GM18499 (cell line): ENCODE results near the gene NINJ1.

Source experiments
- ATAC-seq: cut with Tn5 transposase; IDR thresholded peaks from one replicate; pipeline ENCODE4 v1.9.1; 2021; ENCODE audit warnings: moderate number of reproducible peaks; ENCODE audit not compliant: insufficient read depth, unreplicated experiment

NINJ1 gene

GRCh38 chr9:93092251-93092991, 41.6 kb downstream of the NINJ1 start:
- no peak for ATAC-seq

DNA sequence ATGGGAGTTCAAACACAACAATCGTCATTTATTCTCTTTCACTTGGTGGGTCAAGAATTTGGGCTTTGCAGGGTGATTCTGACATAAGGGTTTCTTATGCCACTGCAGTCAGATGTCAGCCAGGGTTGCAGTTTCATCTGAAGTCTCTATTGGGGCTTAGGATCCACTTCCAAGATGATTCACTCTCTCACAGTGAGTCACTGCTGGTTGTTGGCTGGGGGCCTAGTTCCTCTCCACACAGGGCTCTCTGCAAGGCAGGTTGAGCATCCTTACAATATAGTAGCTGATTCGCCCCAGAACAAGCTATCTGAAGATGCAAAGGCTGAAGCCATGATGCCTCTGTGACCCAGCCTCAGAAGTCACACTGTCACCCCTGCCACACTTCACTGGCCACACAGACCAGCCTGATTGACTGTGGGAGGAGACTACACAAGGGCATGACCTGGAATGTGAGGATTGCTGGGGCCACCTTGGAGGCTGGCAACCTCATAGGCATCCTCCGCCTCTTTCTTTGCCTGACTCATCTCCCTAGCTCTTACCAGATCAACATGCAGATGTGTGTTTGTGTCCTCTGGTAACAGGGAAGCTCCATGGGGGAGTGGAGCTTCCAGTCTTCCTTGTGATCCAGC, 42.5 kb downstream of the NINJ1 start:
- ATAC-seq, result no peak

DNA sequence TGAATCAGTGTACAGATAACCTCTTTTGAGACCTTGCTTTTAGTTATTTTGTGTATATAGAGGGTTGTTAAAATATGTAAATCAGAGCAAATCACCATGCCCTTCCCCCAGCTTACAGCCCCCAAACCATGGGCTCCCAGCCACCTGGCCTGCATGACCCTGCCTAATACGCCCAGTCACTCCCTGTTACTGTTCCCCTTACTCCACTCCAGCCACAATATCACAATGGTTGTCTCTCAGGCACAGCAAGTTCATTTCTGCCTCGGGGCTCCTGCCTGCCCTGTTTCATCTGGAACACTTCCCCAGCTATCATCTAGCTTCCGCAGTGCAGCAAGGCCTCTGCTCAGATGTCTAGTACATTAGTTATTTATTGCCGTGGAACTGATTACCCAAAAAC, 43.0 kb downstream of the NINJ1 start:
- no peak for ATAC-seq

GRCh38 chr9:93090091-93090655, 43.9 kb downstream of the NINJ1 start:
- no peak for ATAC-seq

GRCh38 chr9:93089481-93089991, 44.5 kb downstream of the NINJ1 start:
- ATAC-seq, result no peak

DNA sequence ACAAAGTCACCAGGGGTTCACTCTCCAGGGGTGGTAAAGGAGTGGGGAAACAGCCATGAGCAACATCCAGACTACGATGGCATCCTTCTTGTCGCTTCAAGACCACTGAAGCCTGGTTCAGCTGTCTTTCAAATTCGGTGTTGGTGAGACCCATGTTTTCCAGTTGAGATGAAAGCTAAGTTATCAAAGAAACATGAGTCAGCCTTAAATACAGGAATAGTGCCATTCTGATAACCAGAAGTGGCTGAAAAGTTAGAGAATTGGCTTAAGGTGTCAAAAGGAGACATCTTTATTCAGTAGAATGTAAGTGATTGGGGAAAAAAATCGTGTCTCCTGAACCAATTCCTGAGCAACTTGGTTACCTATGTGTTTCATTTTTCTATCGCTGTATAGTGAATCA, 45.0 kb downstream of the NINJ1 start:
- ATAC-seq, result no peak

- ATAC-seq, result no peak
These were observed 45.4 kb downstream of the NINJ1 start for GRCh38 chr9:93088656-93089015.

- no peak for ATAC-seq
These were observed 45.9 kb downstream of the NINJ1 start for GRCh38 chr9:93087971-93088655.

GRCh38 chr9:93086447-93087224, 47.4 kb downstream of the NINJ1 start:
- ATAC-seq, result no peak

DNA sequence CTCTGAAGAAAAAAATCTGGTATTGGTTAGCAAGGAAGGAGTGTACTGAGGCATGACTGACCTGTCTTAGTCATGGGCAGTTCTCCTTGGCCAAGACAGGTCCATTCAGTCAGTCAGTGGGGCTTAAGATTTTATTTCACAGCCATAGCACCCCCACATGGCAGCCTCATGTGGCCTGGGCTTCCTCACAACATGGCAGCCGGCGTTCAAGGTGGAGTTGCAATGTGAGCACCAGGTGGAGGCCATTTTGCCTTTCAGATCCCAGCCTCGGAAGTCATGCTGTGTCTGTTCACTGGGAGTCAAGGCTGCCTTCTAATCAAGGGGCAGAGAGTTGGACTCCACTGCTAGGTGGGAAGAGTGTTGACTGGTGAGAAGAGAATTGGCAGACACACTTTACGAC, 48.4 kb downstream of the NINJ1 start:
- ATAC-seq, result no peak

DNA sequence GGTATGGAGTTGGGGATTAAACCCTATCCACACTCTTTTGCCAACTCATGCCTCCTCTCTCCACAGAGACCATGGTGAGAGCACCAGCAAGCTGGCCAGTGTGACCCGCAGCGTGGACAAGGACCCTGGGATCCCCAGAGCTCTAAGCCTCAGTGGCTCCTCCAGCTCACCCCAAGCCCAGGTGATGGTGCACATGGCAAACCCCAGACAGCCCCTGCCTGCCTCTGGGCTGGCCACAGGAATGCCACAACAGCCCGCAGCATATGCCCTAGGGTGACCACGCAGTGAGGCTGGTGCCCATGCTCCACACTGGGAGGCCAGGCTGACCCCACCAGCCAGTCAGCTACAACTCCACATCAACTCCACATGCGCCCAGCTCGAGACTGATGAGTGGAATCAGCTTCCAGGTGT, 49.6 kb downstream of the NINJ1 start:
- ATAC-seq, result no peak

GRCh38 chr9:93083592-93084470, 50.2 kb downstream of the NINJ1 start:
- no peak for ATAC-seq

- ATAC-seq, result no peak
These were observed 51.1 kb downstream of the NINJ1 start for GRCh38 chr9:93082841-93083411.

DNA sequence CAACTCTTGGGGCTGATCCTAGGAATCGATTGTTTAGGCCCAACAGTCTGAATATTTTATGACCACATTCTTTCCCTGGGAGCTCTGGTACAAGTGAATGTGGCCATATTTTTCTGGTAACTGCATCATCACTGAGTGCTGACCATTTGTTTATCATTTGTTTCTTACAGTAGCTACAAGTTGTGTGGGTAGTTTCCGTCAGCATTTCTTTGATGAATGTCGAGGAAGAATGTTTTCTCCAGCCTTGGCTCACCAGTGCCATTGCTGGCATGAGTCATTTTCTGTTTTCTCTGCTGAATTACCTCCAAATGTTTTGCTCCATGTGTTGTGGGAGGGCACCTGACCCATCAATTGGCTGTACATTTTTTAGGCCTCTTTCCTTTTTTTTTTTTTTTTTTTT, 52.1 kb downstream of the NINJ1 start:
- ATAC-seq, result no peak

DNA sequence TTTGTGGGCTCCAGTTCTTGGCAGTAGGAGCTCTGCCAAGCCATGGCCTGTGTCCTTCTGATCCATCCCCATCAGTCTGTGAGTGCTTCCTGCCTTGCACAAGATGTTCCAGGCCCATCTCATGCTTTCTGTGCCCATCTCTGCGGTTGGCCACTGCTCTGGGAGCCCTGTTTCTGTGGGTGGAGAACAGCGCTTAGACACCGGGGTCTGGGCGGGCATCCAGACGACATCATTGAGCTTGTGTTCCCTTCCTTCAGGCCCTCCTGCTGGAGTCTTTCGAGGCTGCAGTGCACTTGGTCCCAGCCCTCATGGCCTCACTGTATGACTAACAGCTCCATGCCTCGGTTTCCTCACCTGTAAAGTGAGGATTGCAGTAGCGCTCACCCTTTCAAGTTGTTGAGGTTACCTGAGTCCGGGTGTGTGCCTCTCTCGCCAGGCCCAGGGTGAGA, 52.9 kb downstream of the NINJ1 start:
- ATAC-seq, result no peak

DNA sequence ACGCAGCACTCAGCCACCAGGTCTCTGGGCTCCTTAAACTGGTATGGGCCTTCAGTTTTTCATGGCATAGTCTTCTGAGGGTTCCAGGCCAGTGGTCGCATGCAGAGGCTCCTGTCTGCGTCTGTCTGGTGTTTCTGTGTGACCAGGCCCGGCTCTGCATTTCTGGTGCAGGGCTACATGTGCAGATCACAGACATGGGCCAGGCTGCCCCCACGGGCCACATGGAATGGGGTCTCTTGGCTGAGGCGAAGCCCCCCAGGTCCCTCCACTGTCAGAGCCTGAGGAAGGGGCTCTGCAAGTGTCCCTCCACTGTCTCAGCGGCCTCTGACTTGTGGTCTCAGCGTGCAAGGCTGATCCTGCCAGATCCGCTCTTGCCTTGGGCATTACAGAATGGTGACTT, 53.6 kb downstream of the NINJ1 start:
- no peak for ATAC-seq

DNA sequence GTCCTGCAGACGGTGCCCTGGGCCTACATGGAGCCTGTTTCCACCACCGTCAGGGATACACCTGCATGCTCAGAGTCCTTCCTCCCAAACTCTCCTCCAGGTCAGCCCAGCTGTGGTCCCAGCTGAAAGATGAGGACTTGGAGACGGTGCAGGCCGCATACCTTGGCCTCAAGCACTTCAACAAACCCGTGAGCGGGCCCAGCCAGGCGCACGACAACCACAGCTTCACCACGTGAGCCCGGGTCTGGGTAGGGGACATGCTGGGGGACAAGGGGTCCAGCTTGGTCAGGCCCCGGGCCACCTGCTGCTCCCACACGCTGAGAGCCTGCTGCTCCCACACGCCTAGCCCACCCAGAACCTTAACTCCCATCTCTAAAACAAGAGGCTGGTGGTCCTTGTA, 54.7 kb downstream of the NINJ1 start:
- no peak for ATAC-seq

- ATAC-seq, result no peak
These were observed 56.2 kb downstream of the NINJ1 start for GRCh38 chr9:93077811-93078210.

GRCh38 chr9:93077367-93077766, 56.7 kb downstream of the NINJ1 start:
- ATAC-seq, result no peak
